ENCODE results near the gene YPEL2. TPM values are rescaled to one million over a fixed set of nuclear protein-coding genes. Genes with fewer than 3 reads are reported as not detected.

Gene YPEL2
- total RNA-seq, 2 donors from 2014 or later: 22.8 to 27.7 TPM

GRCh38 chr17:59372138-59372751, 40.8 kb downstream of the YPEL2 start:
- H3K4me1 ChIP-seq (ENCODE audit: control insufficient read depth, insufficient read depth, low read length): peaks cover 32% of the 10 kb centered on the region
- H3K27me3 ChIP-seq (ENCODE audit: control insufficient read depth, insufficient read depth, low read length, poor library complexity, severe bottlenecking): no peaks in the 10 kb centered on the region
- Mint-ChIP-seq H3K27me3 (ENCODE audit: insufficient read depth) (no peaks in the 10 kb centered on the region), H3K27ac (no peak overlapping the region), H3K4me3 (no peak overlapping the region), H3K36me3 (ENCODE audit: low read depth) (peaks cover 4% of the 10 kb centered on the region), H3K9me3 (no peaks in the 10 kb centered on the region), H3K4me1 (peaks cover 50% of the 10 kb centered on the region)
- H3K9ac ChIP-seq (ENCODE audit: extremely low read depth, low read length, poor library complexity, severe bottlenecking): no peak overlapping the region
- no peaks in the 10 kb centered on the region for H3K9me3 ChIP-seq (ENCODE audit: control insufficient read depth, low read length)
- DNase-seq: no peak
- 72 to 90% methylated on average over 2 of the region's 2 CpGs for WGBS, 2 experiments (ENCODE audit: insufficient coverage in 1 of 2, insufficient read length in 1 of 2)
- TF ChIP-seq CTCF (conservative IDR thresholded peaks at IDR 0.05): no peak
- no peak overlapping the region for H3K4me3 ChIP-seq (ENCODE audit: low read length)
- H3K27ac ChIP-seq (ENCODE audit: low read depth, low read length): peak overlapping the region; percentile 71
- peaks cover 53% of the 10 kb centered on the region for H3K36me3 ChIP-seq (ENCODE audit: control insufficient read depth, insufficient read depth, low read length)

- Histone ChIP-seq H3K4me3 (ENCODE audit: low read length) (no peak overlapping the region), H3K36me3 (ENCODE audit: control insufficient read depth, insufficient read depth, low read length) (peaks cover 61% of the 10 kb centered on the region), H3K9ac (ENCODE audit: extremely low read depth, low read length, poor library complexity, severe bottlenecking) (no peak overlapping the region), H3K27ac (ENCODE audit: low read depth, low read length) (peak overlapping the region; percentile 7), H3K27me3 (ENCODE audit: control insufficient read depth, insufficient read depth, low read length, poor library complexity, severe bottlenecking) (no peaks in the 10 kb centered on the region), H3K4me1 (ENCODE audit: control insufficient read depth, insufficient read depth, low read length) (peaks cover 34% of the 10 kb centered on the region), H3K9me3 (ENCODE audit: control insufficient read depth, low read length) (no peaks in the 10 kb centered on the region)
- no peak overlapping the region for H3K4me3 Mint-ChIP-seq
- peaks cover 44% of the 10 kb centered on the region for H3K4me1 Mint-ChIP-seq
- H3K9me3 Mint-ChIP-seq: no peaks in the 10 kb centered on the region
- DNase-seq: no peak
- H3K36me3 Mint-ChIP-seq (ENCODE audit: low read depth): peaks cover 7% of the 10 kb centered on the region
- H3K27me3 Mint-ChIP-seq (ENCODE audit: insufficient read depth): no peaks in the 10 kb centered on the region
- H3K27ac Mint-ChIP-seq: no peak overlapping the region
- 96 to 97% methylated on average over 5 of the region's 5 CpGs for WGBS, 2 experiments (ENCODE audit: insufficient coverage in 1 of 2, insufficient read length in 1 of 2)
- TF ChIP-seq CTCF (conservative IDR thresholded peaks at IDR 0.05): no peak
Measured at GRCh38 chr17:59373882-59374495, 42.5 kb downstream of the YPEL2 start.

GRCh38 chr17:59374612-59375011, 43.2 kb downstream of the YPEL2 start:
- Mint-ChIP-seq H3K27me3 (ENCODE audit: insufficient read depth) (no peaks in the 10 kb centered on the region), H3K36me3 (ENCODE audit: low read depth) (peaks cover 7% of the 10 kb centered on the region), H3K27ac (no peak overlapping the region), H3K4me1 (peaks cover 44% of the 10 kb centered on the region), H3K4me3 (no peak overlapping the region), H3K9me3 (no peaks in the 10 kb centered on the region)
- H3K4me1 ChIP-seq (ENCODE audit: control insufficient read depth, insufficient read depth, low read length): peaks cover 32% of the 10 kb centered on the region
- no peaks in the 10 kb centered on the region for H3K9me3 ChIP-seq (ENCODE audit: control insufficient read depth, low read length)
- no peak overlapping the region for H3K27ac ChIP-seq (ENCODE audit: low read depth, low read length)
- H3K27me3 ChIP-seq (ENCODE audit: control insufficient read depth, insufficient read depth, low read length, poor library complexity, severe bottlenecking): no peaks in the 10 kb centered on the region
- 88 to 96% methylated on average over 1 to 4 of the region's 4 CpGs for WGBS, 2 experiments (ENCODE audit: insufficient coverage in 1 of 2, insufficient read length in 1 of 2)
- peaks cover 61% of the 10 kb centered on the region for H3K36me3 ChIP-seq (ENCODE audit: control insufficient read depth, insufficient read depth, low read length)
- H3K9ac ChIP-seq (ENCODE audit: extremely low read depth, low read length, poor library complexity, severe bottlenecking): no peak overlapping the region
- no peak for DNase-seq
- no peak overlapping the region for H3K4me3 ChIP-seq (ENCODE audit: low read length)
- no peak for TF ChIP-seq CTCF (conservative IDR thresholded peaks at IDR 0.05)
